OCI-M1 (cell line): ENCODE data around the gene TMPRSS6.
"Not testable (repeated sequence)": the region's sequence is repeated elsewhere in the genome, so short reads cannot be mapped to it uniquely, and the experiment has no call there.

Experiments
- DNase-seq: peaks from one replicate; lab custom pipeline; 2025; lab: John Stamatoyannopoulos, UW

Gene TMPRSS6

GRCh38 chr22:37088750-37089408 is 20.6 kb downstream of the TMPRSS6 start:
- no peak for DNase-seq

- DNase-seq, result peak; percentile 26
These were observed 21.4 kb downstream of the TMPRSS6 start for GRCh38 chr22:37088108-37088605.

- no peak for DNase-seq
These were observed 23.3 kb downstream of the TMPRSS6 start for GRCh38 chr22:37086184-37086583.

- no peak for DNase-seq
These were observed 25.1 kb downstream of the TMPRSS6 start for GRCh38 chr22:37084385-37084784.

- no peak for DNase-seq
These were observed 25.6 kb downstream of the TMPRSS6 start for GRCh38 chr22:37083914-37084313.

- no peak for DNase-seq
These were observed 27.2 kb downstream of the TMPRSS6 start for GRCh38 chr22:37082251-37082873.

GRCh38 chr22:37080838-37081237 is 28.7 kb downstream of the TMPRSS6 start:
- DNase-seq, result no peak

GRCh38 chr22:37080438-37080837 is 29.1 kb downstream of the TMPRSS6 start:
- DNase-seq, result no peak

- peak; percentile 50 for DNase-seq
These were observed 29.8 kb downstream of the TMPRSS6 start for GRCh38 chr22:37079668-37080171.

GRCh38 chr22:37079158-37079557 is 30.4 kb downstream of the TMPRSS6 start:
- DNase-seq, result no peak

GRCh38 chr22:37077802-37078448 is 31.6 kb downstream of the TMPRSS6 start:
- peak; percentile 73 for DNase-seq

- DNase-seq, result no peak
These were observed 33.6 kb downstream of the TMPRSS6 start for GRCh38 chr22:37075822-37076433.

- DNase-seq, result no peak
These were observed 34.5 kb downstream of the TMPRSS6 start for GRCh38 chr22:37075046-37075445.

GRCh38 chr22:37074537-37074936 is 35.0 kb downstream of the TMPRSS6 start:
- no peak for DNase-seq

GRCh38 chr22:37072673-37073072 is 36.8 kb downstream of the TMPRSS6 start:
- DNase-seq, result no peak

- not testable (repeated sequence) for DNase-seq
These were observed 37.5 kb downstream of the TMPRSS6 start for GRCh38 chr22:37071850-37072592.

- no peak for DNase-seq
These were observed 38.8 kb downstream of the TMPRSS6 start for GRCh38 chr22:37070744-37071143.

GRCh38 chr22:37070334-37070733 is 39.2 kb downstream of the TMPRSS6 start:
- no peak for DNase-seq

- DNase-seq, result no peak
These were observed 39.8 kb downstream of the TMPRSS6 start for GRCh38 chr22:37069719-37070118.

GRCh38 chr22:37069319-37069718 is 40.2 kb downstream of the TMPRSS6 start:
- DNase-seq, result no peak

- DNase-seq, result no peak
These were observed 40.7 kb downstream of the TMPRSS6 start for GRCh38 chr22:37068859-37069258.

- no peak for DNase-seq
These were observed 42.1 kb downstream of the TMPRSS6 start for GRCh38 chr22:37067428-37067827.
